ENCODE measurements around the gene ZFP3.
"Not testable (repeated sequence)": the region's sequence is repeated elsewhere in the genome, so short reads cannot be mapped to it uniquely, and the experiment has no call there.

ZFP3 gene

GRCh38 chr17:5131146-5131715 is 53.0 kb downstream of the ZFP3 start:
- H3K9me3 ChIP-seq: no peaks in the 10 kb centered on the region
- intact Hi-C loops (cut with DNase I; ENCODE audit: low total_unique reads): no loop called here
- peaks cover 0 to 25% of the 10 kb centered on the region in 2 donors for H3K27me3 ChIP-seq
- DNase-seq: peak in 1 of 2 donors; percentile 9
- no peaks in the 10 kb centered on the region for H3K4me1 ChIP-seq
- no peaks in the 10 kb centered on the region for H3K36me3 ChIP-seq
- H3K27ac ChIP-seq: no peak overlapping the region
- no peak for TF ChIP-seq CTCF (IDR thresholded peaks at IDR 0.05)
- H3K4me3 ChIP-seq: no peak overlapping the region

- H3K27me3 ChIP-seq: peaks cover 0 to 28% of the 10 kb centered on the region in 2 donors
- H3K4me1 ChIP-seq; H3K4me3 ChIP-seq; H3K27ac ChIP-seq; H3K36me3 ChIP-seq; H3K9me3 ChIP-seq; intact Hi-C loops (cut with DNase I; ENCODE audit: low total_unique reads): not testable (repeated sequence)
- peak in 1 of 2 donors; percentile 13 for DNase-seq
Measured at GRCh38 chr17:5131799-5132502, 53.7 kb downstream of the ZFP3 start.

- intact Hi-C loops (cut with DNase I; ENCODE audit: low total_unique reads); H3K4me3 ChIP-seq; H3K4me1 ChIP-seq; H3K9me3 ChIP-seq; H3K27ac ChIP-seq; H3K36me3 ChIP-seq; DNase-seq: not testable (repeated sequence)
- peaks cover 0 to 25% of the 10 kb centered on the region in 2 donors for H3K27me3 ChIP-seq
Measured at GRCh38 chr17:5132503-5133225, 54.4 kb downstream of the ZFP3 start.

GRCh38 chr17:5133311-5133710 is 55.0 kb downstream of the ZFP3 start:
- DNase-seq: peak in 1 of 2 donors; percentile 48
- intact Hi-C loops (cut with DNase I; ENCODE audit: low total_unique reads): no loop called here
- H3K4me3 ChIP-seq: no peak overlapping the region

GRCh38 chr17:5133961-5134360 is 55.7 kb downstream of the ZFP3 start:
- H3K36me3 ChIP-seq; H3K4me3 ChIP-seq; intact Hi-C loops (cut with DNase I; ENCODE audit: low total_unique reads); H3K9me3 ChIP-seq; H3K27ac ChIP-seq; H3K4me1 ChIP-seq: not testable (repeated sequence)
- DNase-seq: peak in 1 of 2 donors; percentile 24
- H3K27me3 ChIP-seq: peaks cover 0 to 21% of the 10 kb centered on the region in 2 donors

More at GRCh38 chr17:5133311-5133710, 55.0 kb downstream of the ZFP3 start:
- no peaks in the 10 kb centered on the region for H3K9me3 ChIP-seq
- H3K36me3 ChIP-seq: no peaks in the 10 kb centered on the region
- H3K27me3 ChIP-seq: peaks cover 0 to 21% of the 10 kb centered on the region in 2 donors
- H3K27ac ChIP-seq: no peak overlapping the region
- H3K4me1 ChIP-seq: no peaks in the 10 kb centered on the region
- no peak for TF ChIP-seq CTCF (IDR thresholded peaks at IDR 0.05)

GRCh38 chr17:5134571-5134970 is 56.3 kb downstream of the ZFP3 start:
- H3K4me3 ChIP-seq; H3K27ac ChIP-seq; H3K9me3 ChIP-seq; intact Hi-C loops (cut with DNase I; ENCODE audit: low total_unique reads); H3K36me3 ChIP-seq; H3K4me1 ChIP-seq: not testable (repeated sequence)
- peak in 1 of 2 donors; percentile 44 for DNase-seq
- peaks cover 0 to 21% of the 10 kb centered on the region in 2 donors for H3K27me3 ChIP-seq

GRCh38 chr17:5135131-5135712 is 57.0 kb downstream of the ZFP3 start:
- H3K27ac ChIP-seq; H3K36me3 ChIP-seq; H3K4me3 ChIP-seq; H3K4me1 ChIP-seq; intact Hi-C loops (cut with DNase I; ENCODE audit: low total_unique reads); H3K9me3 ChIP-seq: not testable (repeated sequence)
- DNase-seq: peak in 1 of 2 donors; percentile 10
- H3K27me3 ChIP-seq: peaks cover 0 to 17% of the 10 kb centered on the region in 2 donors

Data from tibial artery (tissue), 4 donors.